Hepatocyte (in vitro differentiated cells): ENCODE measurements around the gene PTPRU.

Source experiments
- EZH2 ChIP-seq: fragments of 200-600 bp; sonication (generic); IDR thresholded peaks from 2 replicates; pipeline ENCODE4 v1.6.1; 2016; ENCODE audit warnings: antibody characterized with exemption, mild to moderate bottlenecking, borderline replicate concordance
- EZH2phosphoT487 ChIP-seq: fragments of 200-600 bp; sonication (generic); IDR thresholded peaks from one replicate; pipeline ENCODE4 v1.6.1; 2018; ENCODE audit warnings: antibody characterized with exemption, mild to moderate bottlenecking, low read depth, moderate library complexity; ENCODE audit not compliant: unreplicated experiment, severe bottlenecking
- TF ChIP-seq, protein P1 (sequence below): fragments of 200-600 bp; sonication (generic); IDR thresholded peaks from 2 replicates; pipeline ENCODE4 v1.5.1; 2016; ENCODE audit warnings: antibody characterized with exemption, mild to moderate bottlenecking; ENCODE audit not compliant: poor library complexity

DNA sequence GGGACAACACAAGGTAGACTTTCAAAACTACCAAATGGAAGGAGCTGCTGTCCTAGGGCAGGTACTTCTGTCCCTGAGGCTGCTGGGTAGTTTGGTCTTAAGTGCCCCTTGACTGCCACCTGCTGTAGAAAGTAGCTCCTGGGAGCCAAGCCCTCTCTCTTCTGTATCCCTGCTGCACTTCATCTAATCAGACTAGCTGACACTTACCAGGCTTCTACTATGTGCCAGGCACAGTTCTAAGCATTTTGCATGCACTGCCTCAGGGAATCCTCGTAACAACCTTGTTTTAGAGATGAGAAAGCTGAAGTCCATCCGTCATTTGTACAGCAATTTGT is 38.8 kb upstream of the PTPRU start:
- TF ChIP-seq, protein P1, sequence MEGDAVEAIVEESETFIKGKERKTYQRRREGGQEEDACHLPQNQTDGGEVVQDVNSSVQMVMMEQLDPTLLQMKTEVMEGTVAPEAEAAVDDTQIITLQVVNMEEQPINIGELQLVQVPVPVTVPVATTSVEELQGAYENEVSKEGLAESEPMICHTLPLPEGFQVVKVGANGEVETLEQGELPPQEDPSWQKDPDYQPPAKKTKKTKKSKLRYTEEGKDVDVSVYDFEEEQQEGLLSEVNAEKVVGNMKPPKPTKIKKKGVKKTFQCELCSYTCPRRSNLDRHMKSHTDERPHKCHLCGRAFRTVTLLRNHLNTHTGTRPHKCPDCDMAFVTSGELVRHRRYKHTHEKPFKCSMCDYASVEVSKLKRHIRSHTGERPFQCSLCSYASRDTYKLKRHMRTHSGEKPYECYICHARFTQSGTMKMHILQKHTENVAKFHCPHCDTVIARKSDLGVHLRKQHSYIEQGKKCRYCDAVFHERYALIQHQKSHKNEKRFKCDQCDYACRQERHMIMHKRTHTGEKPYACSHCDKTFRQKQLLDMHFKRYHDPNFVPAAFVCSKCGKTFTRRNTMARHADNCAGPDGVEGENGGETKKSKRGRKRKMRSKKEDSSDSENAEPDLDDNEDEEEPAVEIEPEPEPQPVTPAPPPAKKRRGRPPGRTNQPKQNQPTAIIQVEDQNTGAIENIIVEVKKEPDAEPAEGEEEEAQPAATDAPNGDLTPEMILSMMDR = peak; percentile 50
- no peak for TF ChIP-seq EZH2
- no peak for TF ChIP-seq EZH2phosphoT487
